Measurements from ENCODE around the gene GPR12. TPM values are rescaled to one million over a fixed set of nuclear protein-coding genes. Genes with fewer than 3 reads are reported as not detected.

GPR12 gene
- total RNA-seq, 2 experiments from 2014 or later = not detected

DNA sequence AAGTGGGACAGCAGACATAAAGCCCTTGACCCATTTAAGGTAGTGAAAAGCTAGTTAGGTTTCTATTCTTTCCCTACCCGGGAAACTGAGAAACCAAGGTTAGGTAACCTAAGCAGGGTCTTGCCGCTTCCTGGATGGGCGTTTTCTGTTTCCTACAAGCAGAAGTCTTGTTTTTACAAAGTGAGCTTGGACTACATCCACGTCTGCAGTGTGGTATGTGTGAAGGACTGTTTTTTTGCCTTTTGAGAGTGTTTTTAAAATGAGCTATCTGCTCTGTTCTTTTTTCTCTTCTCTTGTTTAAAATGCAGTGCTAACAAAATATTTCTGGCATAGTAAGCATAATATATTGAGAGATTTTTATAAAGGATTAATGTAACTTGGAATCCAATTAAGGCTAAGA lies 49.4 kb downstream of the GPR12 start:
- H3K27ac Mint-ChIP-seq = peak overlapping the region; percentile 56
- ChIA-PET POLR2A (no interaction called here), CTCF (interaction anchor here (0.6 to 7.1 kb wide), 5 partner anchors 9 to 218 kb away, joined by 4 to 71 read pairs (median 8); no protein-coding TSS in a partner anchor)
- no peak overlapping the region for H3K4me3 Mint-ChIP-seq
- peaks cover 5% of the 10 kb centered on the region for H3K9me3 Mint-ChIP-seq (ENCODE audit: insufficient read depth)
- H3K4me1 Mint-ChIP-seq (ENCODE audit: low read depth) = peaks cover 6% of the 10 kb centered on the region
- DNase-seq (no peak), ATAC-seq (no peak)
- no peaks in the 10 kb centered on the region for H3K27me3 Mint-ChIP-seq (ENCODE audit: low read depth)
- no peaks in the 10 kb centered on the region for H3K36me3 Mint-ChIP-seq (ENCODE audit: low read depth)

DNA sequence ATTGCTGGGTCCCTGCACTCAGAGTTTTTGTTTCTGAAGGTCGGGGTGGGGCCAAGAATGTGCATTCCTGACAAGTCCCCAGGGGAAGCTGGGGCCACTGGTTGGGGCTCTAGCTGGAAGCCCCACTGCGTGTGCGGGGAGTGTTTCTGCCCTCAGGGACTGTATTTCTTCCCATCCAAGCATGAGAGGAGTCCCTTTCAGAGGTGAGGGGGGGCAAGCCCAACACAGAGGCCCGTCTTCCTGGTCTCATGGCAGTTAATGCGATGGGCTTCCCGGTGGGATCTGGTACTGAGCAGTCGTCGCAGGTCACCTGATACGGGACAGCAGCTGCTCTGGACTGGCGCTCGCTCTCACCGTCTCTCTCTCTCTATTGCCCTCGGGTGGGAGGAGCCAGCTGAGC lies 50.4 kb downstream of the GPR12 start:
- Mint-ChIP-seq H3K4me3 (no peak overlapping the region), H3K9me3 (ENCODE audit: insufficient read depth) (peaks cover 5% of the 10 kb centered on the region), H3K36me3 (ENCODE audit: low read depth) (no peaks in the 10 kb centered on the region), H3K4me1 (ENCODE audit: low read depth) (peaks cover 6% of the 10 kb centered on the region), H3K27me3 (ENCODE audit: low read depth) (no peaks in the 10 kb centered on the region), H3K27ac (no peak overlapping the region)
- no peak for DNase-seq
- CTCF ChIA-PET = interaction anchor here (1.3 to 7.1 kb wide), 5 partner anchors 10 to 221 kb away, joined by 3 to 71 read pairs (median 8); no protein-coding TSS in a partner anchor
- ATAC-seq = no peak
- POLR2A ChIA-PET = no interaction called here

DNA sequence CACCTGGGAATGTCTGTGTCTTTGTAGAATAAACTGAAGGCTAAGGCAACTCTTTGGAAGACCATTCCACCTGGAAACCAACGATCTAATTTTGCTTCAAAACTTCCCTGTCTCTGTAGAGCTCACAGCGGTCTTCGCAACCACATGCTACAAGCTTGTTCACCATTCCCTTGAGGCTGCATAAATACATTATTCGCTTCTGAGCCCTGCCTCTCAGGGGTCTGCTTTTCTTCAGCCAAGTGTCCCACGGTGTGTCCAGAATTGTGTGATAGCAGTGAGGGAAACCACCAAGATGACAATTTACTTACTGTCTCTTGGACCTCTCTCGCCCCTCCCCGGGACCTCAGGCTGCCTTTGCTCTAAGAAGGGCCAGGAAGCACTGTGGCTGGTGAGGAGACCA lies 51.1 kb downstream of the GPR12 start:
- Mint-ChIP-seq H3K27ac (no peak overlapping the region), H3K4me1 (ENCODE audit: low read depth) (peaks cover 6% of the 10 kb centered on the region), H3K27me3 (ENCODE audit: low read depth) (no peaks in the 10 kb centered on the region), H3K9me3 (ENCODE audit: insufficient read depth) (peaks cover 5% of the 10 kb centered on the region), H3K36me3 (ENCODE audit: low read depth) (no peaks in the 10 kb centered on the region), H3K4me3 (no peak overlapping the region)
- CTCF ChIA-PET = interaction anchor here (1.3 to 7.1 kb wide), 3 partner anchors 11 to 222 kb away, joined by 3 to 71 read pairs (median 4); no protein-coding TSS in a partner anchor
- POLR2A ChIA-PET = no interaction called here
- ATAC-seq = no peak
- no peak for DNase-seq

DNA sequence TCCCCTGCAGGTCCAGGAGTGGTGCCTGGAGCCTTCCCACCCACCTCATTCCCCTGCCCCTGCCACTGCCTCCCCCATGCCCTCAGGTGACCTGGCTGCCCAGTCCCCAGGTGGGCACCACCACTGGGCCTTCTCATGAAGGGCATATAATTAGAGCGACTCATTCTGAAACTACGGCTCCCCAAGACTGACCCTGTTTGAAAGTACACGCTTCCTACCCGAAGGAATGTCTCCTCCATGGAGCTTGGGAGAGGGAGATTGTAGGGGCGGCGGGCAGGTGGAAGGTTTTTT lies 52.6 kb downstream of the GPR12 start:
- peaks cover 2% of the 10 kb centered on the region for H3K27me3 Mint-ChIP-seq (ENCODE audit: low read depth)

DNA sequence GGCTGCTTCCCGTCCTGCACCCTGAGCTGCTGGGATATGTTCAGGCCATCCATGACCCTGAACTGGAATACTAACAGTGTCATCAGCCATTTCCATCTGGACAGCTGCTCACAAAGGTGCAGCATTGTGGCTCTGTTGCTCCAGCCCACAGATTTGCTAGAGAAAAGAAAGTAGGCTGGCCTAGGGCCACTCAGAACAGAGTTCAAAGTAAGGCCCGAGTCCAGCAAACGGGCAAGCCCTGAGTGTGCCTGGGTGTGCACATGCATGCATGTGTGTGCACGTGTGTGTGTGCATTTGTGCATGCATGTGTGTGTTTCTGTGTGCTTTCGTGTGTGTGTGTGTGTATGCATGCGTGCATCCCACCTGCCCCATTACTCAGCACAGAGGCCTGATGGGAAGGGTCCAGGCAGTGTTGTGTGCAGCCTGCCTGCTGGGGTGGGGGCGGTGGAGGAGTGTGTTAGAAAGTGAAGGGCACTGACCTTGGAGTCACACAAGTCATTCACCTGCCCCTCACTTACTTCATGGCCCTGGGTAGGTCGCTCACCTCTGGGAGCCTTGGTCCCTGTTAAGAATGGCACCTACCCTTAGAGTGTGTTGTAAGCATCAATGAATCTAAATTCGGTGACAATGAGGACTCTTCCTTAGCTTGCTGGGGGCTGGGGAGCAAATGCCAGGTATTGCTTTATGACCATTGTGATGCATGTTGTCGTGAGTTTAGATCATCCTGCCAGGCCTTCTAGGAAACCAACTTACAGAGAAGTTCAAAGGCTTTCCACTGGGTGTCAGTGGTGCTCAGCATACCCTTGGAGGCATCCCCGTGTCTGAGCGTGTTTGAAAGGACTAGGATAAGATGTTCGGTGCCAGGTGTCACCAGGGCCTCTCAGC lies 53.2 kb downstream of the GPR12 start:
- ChIA-PET CTCF (interaction anchor here (0.6 to 7.1 kb wide), 10 partner anchors 10 to 552 kb away, joined by 3 to 71 read pairs (median 6); no protein-coding TSS in a partner anchor), POLR2A (no interaction called here)
- Mint-ChIP-seq H3K9me3 (ENCODE audit: insufficient read depth) (no peaks in the 10 kb centered on the region), H3K36me3 (ENCODE audit: low read depth) (no peaks in the 10 kb centered on the region), H3K27me3 (ENCODE audit: low read depth) (peaks cover 2% of the 10 kb centered on the region), H3K4me1 (ENCODE audit: low read depth) (peaks cover 6% of the 10 kb centered on the region), H3K4me3 (no peak overlapping the region), H3K27ac (no peak overlapping the region)
- ATAC-seq (peak; percentile 78), DNase-seq (peak; percentile 74)

More for the DNA sequence above, 52.6 kb downstream of the GPR12 start:
- Mint-ChIP-seq H3K4me1 (ENCODE audit: low read depth) (peaks cover 6% of the 10 kb centered on the region), H3K9me3 (ENCODE audit: insufficient read depth) (no peaks in the 10 kb centered on the region), H3K4me3 (no peak overlapping the region), H3K27ac (no peak overlapping the region), H3K36me3 (ENCODE audit: low read depth) (no peaks in the 10 kb centered on the region)
- no peak for DNase-seq
- CTCF ChIA-PET = interaction anchor here (0.6 to 7.1 kb wide), 9 partner anchors 10 to 553 kb away, joined by 3 to 71 read pairs (median 6); no protein-coding TSS in a partner anchor
- POLR2A ChIA-PET = no interaction called here
- ATAC-seq = no peak

DNA sequence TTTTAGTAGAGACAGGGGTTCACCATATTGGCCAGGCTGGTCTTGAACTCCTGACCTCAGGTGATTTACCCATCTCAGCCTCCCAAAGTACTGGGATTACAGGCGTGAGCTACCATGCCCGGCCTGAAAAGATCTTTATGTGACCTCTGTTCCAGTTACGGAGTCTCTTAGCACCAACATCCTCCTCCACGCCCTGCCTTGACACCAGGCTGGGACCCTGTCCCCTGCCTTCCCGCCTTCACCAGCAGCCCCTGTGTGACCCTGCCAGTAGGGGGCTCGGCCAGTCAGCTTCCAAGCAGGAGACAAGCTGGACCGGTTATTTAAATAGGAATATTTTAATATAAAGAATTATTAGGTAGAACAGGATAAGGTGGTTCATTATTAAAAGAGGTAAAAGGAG lies 54.2 kb downstream of the GPR12 start:
- no peaks in the 10 kb centered on the region for H3K9me3 Mint-ChIP-seq (ENCODE audit: insufficient read depth)
- DNase-seq = no peak
- ChIA-PET CTCF (interaction anchor here (2.3 to 7.1 kb wide), 4 partner anchors 14 to 521 kb away, joined by 10 to 71 read pairs (median 20); no protein-coding TSS in a partner anchor), POLR2A (no interaction called here)
- no peak overlapping the region for H3K27ac Mint-ChIP-seq
- no peak for ATAC-seq
- peaks cover 2% of the 10 kb centered on the region for H3K27me3 Mint-ChIP-seq (ENCODE audit: low read depth)
- H3K4me3 Mint-ChIP-seq = no peak overlapping the region
- peaks cover 6% of the 10 kb centered on the region for H3K4me1 Mint-ChIP-seq (ENCODE audit: low read depth)
- no peaks in the 10 kb centered on the region for H3K36me3 Mint-ChIP-seq (ENCODE audit: low read depth)

DNA sequence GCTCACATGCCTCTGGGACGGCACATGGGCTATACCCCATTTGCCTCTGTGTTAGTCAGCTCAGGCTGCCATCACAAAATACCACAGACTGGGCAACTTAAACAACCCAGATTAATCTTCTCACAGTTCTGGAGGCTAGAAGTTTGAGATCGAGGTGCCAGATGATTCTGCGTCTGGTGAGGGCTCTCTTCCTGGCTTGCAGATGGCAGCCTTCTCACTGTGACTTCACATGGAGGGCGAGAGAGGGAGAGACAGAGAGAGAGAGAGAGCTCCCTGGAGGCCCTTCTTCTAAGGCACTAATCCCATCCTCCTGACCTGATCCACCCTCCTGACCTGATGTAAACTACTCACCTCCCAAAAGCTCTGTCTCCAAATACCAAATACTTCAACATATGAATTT lies 55.0 kb downstream of the GPR12 start:
- POLR2A ChIA-PET = no interaction called here

More for the DNA sequence above, 55.0 kb downstream of the GPR12 start:
- Mint-ChIP-seq H3K36me3 (ENCODE audit: low read depth) (no peaks in the 10 kb centered on the region), H3K9me3 (ENCODE audit: insufficient read depth) (no peaks in the 10 kb centered on the region), H3K4me1 (ENCODE audit: low read depth) (no peaks in the 10 kb centered on the region), H3K27me3 (ENCODE audit: low read depth) (peaks cover 2% of the 10 kb centered on the region), H3K4me3 (no peak overlapping the region), H3K27ac (no peak overlapping the region)
- DNase-seq (no peak), ATAC-seq (no peak)
- CTCF ChIA-PET = interaction anchor here (2.3 to 7.1 kb wide), 4 partner anchors 15 to 520 kb away, joined by 10 to 71 read pairs (median 20); no protein-coding TSS in a partner anchor

Other genes starting within 250 kb of the GPR12 start
- not detected for gene WASF3, start 203.1 kb downstream of the GPR12 start, total RNA-seq